IPS-20b (cell line): ENCODE results near the gene FCHSD1.

Experiments used
- H3K27ac ChIP-seq: one replicate; pipeline ENCODE4 v1.5.1; 2013; ENCODE audit warnings: low read length
- H3K27me3 ChIP-seq: 2 replicates; pipeline ENCODE4 v1.6.1; 2013; ENCODE audit warnings: mild to moderate bottlenecking, low read length, inconsistent platforms; ENCODE audit not compliant: insufficient read depth
- H3K36me3 ChIP-seq: 2 replicates; pipeline ENCODE4 v1.6.1; 2013; ENCODE audit warnings: low read depth, mild to moderate bottlenecking, inconsistent platforms, low read length, moderate library complexity; ENCODE audit not compliant: insufficient read depth
- H3K4me1 ChIP-seq: 2 replicates; pipeline ENCODE4 v1.6.1; 2013; ENCODE audit warnings: mild to moderate bottlenecking, control low read depth, inconsistent platforms, low read length, moderate library complexity; ENCODE audit not compliant: insufficient read depth
- H3K4me3 ChIP-seq: 2 replicates; pipeline ENCODE4 v1.5.1; 2013; ENCODE audit warnings: mild to moderate bottlenecking, low read length, inconsistent platforms
- H3K9ac ChIP-seq: 2 replicates; pipeline ENCODE4 v1.6.1; 2013; ENCODE audit warnings: low read depth, mild to moderate bottlenecking, inconsistent platforms, low read length, moderate library complexity
- H3K9me3 ChIP-seq: 2 replicates; pipeline ENCODE4 v1.6.1; 2013; ENCODE audit warnings: mild to moderate bottlenecking, low read depth, low read length, inconsistent platforms; ENCODE audit not compliant: insufficient read depth

Gene FCHSD1

DNA sequence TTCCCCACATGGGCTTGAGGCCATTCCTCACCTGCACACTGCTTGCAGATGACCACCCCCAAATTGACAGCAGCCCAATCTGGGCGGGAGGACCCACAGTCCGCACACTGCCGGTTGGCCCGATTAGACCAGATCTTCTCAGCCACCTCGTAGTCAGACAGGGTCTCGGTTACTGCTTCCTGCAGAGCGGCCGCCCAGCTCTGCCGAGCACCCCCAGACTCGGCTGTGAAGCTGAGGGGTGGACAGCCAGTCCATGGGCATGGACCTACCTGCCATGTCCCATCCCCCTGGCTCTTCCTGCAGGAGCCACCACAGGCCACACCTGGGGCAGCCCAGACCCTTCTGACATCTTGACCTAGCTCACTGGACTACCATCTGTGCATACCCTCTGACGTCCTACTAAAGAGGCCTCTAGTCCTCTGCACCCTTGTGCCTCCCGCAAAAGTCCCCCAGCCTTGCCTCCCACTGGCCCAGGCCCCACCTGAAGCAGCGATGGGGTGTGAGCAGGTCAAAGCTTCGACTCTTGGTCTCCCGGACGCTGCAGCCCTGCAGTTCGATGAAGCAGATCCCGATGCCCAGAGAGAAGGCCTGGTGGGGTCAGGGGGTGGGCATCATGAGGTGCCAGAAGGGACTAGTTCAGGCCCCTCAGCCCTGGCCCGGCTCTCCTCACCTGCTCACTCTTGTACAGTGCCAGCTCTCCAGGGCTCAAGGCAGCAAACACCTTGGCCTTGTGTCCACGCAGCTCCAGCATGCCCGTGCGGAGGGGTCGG lies 21.0 kb upstream of the FCHSD1 start:
- H3K36me3 ChIP-seq: peaks cover 58% of the 10 kb centered on the region
- H3K27me3 ChIP-seq: no peaks in the 10 kb centered on the region
- H3K9ac ChIP-seq: no peak overlapping the region
- peaks cover 6% of the 10 kb centered on the region; the same call in 1 of the 2 replicates for H3K4me1 ChIP-seq
- H3K9me3 ChIP-seq: no peaks in the 10 kb centered on the region
- no peak overlapping the region for H3K4me3 ChIP-seq
- no peak overlapping the region for H3K27ac ChIP-seq

DNA sequence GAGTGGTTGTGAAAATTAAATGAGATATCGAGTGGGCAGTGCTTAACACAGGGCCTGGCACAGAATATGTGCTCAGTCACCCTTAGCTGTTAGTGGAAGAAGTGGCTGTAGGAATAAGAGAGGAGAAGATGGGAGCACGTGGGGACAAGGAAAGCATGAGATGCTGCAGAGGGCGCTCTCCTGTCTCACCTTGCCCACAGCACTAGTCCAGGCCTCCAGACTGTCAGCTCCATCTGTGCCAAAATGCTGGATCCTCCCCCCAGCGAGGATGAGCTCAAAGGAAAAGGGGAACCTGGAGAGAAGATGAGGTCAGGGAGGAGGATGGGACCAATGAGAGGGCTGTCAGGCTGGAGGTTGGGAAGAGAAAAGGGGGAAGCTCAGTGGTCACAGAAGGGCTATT lies 18.3 kb upstream of the FCHSD1 start:
- Histone ChIP-seq H3K27ac (no peak overlapping the region), H3K9ac (no peak overlapping the region), H3K27me3 (no peaks in the 10 kb centered on the region), H3K9me3 (no peaks in the 10 kb centered on the region), H3K36me3 (peaks cover 54% of the 10 kb centered on the region), H3K4me1 (peaks cover 5% of the 10 kb centered on the region; the same call in 1 of the 2 replicates), H3K4me3 (no peak overlapping the region)

- H3K36me3 ChIP-seq: peaks cover 62% of the 10 kb centered on the region
- no peak overlapping the region for H3K27ac ChIP-seq
- no peaks in the 10 kb centered on the region for H3K9me3 ChIP-seq
- H3K27me3 ChIP-seq: no peaks in the 10 kb centered on the region
- no peak overlapping the region for H3K4me3 ChIP-seq
- H3K4me1 ChIP-seq: no peaks in the 10 kb centered on the region
- no peak overlapping the region for H3K9ac ChIP-seq
Observed at GRCh38 chr5:141668601-141669265, 17.5 kb upstream of the FCHSD1 start.

GRCh38 chr5:141665995-141666940 lies 15.1 kb upstream of the FCHSD1 start:
- no peak overlapping the region for H3K4me3 ChIP-seq
- no peaks in the 10 kb centered on the region for H3K4me1 ChIP-seq
- H3K36me3 ChIP-seq: peaks cover 68% of the 10 kb centered on the region
- H3K27me3 ChIP-seq: no peaks in the 10 kb centered on the region
- H3K9me3 ChIP-seq: no peaks in the 10 kb centered on the region
- H3K27ac ChIP-seq: no peak overlapping the region
- H3K9ac ChIP-seq: no peak overlapping the region

DNA sequence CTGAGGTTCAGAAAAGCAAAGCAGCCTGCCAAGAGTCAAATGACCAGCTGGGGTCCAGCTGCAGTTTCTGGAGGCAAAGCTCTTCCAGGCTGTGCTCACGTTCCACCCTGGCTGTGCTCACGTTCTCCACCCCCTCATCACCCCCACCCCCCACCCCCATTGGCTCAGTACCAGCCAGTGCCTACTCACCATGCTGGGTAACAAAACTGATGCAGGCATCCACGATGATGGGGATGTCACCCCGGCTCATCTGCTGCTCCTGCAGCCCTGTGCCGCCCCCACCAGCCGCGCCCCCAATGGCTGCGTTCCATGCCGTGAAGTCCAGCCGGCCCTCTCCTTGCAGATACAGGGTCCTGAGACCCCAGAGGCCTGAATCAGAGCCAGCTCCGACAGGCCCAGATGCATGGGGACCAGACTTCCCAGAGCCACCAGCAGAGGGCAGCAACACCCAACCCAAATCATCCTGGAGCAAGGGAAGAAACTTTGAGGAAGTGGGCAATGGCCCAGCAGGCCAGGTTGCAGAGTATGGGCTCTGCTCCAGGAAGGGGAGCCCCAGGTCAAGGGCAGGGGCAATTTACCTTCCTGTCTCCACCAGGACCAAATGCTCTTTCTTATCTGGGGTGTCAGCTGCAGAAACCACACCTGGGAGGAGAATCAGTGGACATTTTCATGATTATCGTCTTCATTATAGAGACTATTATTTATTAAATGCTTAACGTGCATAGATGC lies 13.7 kb upstream of the FCHSD1 start:
- H3K9me3 ChIP-seq: no peaks in the 10 kb centered on the region
- peaks cover 60% of the 10 kb centered on the region for H3K36me3 ChIP-seq
- H3K9ac ChIP-seq: no peak overlapping the region
- H3K27ac ChIP-seq: no peak overlapping the region
- no peak overlapping the region for H3K4me3 ChIP-seq
- H3K27me3 ChIP-seq: no peaks in the 10 kb centered on the region
- no peaks in the 10 kb centered on the region for H3K4me1 ChIP-seq

GRCh38 chr5:141663506-141663905 lies 12.3 kb upstream of the FCHSD1 start:
- peaks cover 59% of the 10 kb centered on the region for H3K36me3 ChIP-seq
- H3K9ac ChIP-seq: no peak overlapping the region
- no peaks in the 10 kb centered on the region for H3K27me3 ChIP-seq
- H3K4me1 ChIP-seq: no peaks in the 10 kb centered on the region
- H3K27ac ChIP-seq: no peak overlapping the region
- no peak overlapping the region for H3K4me3 ChIP-seq
- H3K9me3 ChIP-seq: no peaks in the 10 kb centered on the region

DNA sequence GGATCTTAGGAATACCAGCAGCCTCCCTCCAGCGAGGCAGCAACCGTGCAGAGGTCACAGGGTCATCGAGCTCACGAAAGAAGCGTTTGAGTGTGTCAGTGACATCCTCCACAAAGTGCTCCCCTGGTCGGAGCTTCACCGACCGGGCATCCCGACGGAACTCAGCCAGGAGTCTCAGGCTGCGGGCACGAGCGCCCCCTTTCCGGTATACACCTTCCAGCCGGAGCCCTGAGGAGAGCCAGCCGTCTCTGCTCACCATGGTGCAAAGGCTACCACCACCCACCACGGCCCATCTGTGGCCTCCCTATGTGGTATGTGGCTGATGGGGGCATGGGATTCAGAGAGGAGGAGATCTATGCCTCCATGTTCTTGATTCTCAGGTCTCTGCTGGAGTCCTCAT lies 10.8 kb upstream of the FCHSD1 start:
- H3K27me3 ChIP-seq: no peaks in the 10 kb centered on the region
- H3K9me3 ChIP-seq: no peaks in the 10 kb centered on the region
- H3K9ac ChIP-seq: no peak overlapping the region
- no peak overlapping the region for H3K27ac ChIP-seq
- peaks cover 69% of the 10 kb centered on the region for H3K36me3 ChIP-seq
- no peaks in the 10 kb centered on the region for H3K4me1 ChIP-seq
- no peak overlapping the region for H3K4me3 ChIP-seq

- Histone ChIP-seq H3K4me3 (no peak overlapping the region), H3K36me3 (peaks cover 86% of the 10 kb centered on the region), H3K27ac (no peak overlapping the region), H3K9me3 (no peaks in the 10 kb centered on the region), H3K4me1 (no peaks in the 10 kb centered on the region), H3K9ac (no peak overlapping the region), H3K27me3 (no peaks in the 10 kb centered on the region)
Observed at GRCh38 chr5:141657937-141658545, 6.8 kb upstream of the FCHSD1 start.

DNA sequence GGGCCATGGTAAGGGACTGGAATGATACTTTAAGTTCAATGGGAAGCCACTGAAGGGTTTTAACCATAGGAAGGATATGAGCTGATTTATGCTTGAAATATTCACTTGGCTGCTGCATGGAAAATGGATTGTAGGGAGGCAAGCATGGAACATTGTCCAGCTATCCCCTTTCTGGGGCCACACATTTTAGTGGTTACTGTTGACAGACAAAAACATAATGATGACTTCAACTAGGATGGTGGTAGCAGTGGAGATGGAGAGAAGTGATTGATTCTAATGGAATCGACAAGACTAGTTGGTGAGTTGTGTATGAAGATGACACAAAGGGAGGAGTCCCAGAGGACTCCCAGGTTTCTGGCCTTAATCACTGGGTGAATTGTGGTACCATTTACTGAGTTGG lies 6.2 kb upstream of the FCHSD1 start:
- Histone ChIP-seq H3K36me3 (peaks cover 79% of the 10 kb centered on the region), H3K9ac (no peak overlapping the region), H3K27me3 (no peaks in the 10 kb centered on the region), H3K27ac (no peak overlapping the region), H3K9me3 (no peaks in the 10 kb centered on the region), H3K4me3 (no peak overlapping the region), H3K4me1 (no peaks in the 10 kb centered on the region)

DNA sequence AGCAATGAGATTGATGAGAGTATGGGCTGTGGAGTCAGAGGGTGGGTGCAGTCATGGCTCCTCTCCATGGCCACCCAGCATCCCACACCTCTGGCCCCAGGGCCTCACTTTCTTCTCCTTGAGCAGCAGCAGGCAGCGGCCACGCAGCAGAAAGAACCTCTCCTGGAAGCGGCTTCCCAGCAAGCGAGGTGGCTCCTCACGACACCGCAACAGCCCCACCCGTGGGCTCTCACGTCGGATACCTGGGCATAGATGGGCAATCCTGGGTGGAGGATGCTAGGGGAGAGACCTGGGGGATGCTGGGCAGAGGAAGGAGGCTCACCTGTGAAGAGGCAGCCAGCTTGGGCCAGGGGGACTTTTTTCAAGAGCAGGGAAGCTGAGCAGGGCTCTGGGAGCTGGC lies 5.2 kb upstream of the FCHSD1 start:
- Histone ChIP-seq H3K4me1 (peaks cover 6% of the 10 kb centered on the region; the same call in 1 of the 2 replicates), H3K4me3 (no peak overlapping the region), H3K27me3 (no peaks in the 10 kb centered on the region), H3K9me3 (no peaks in the 10 kb centered on the region), H3K27ac (no peak overlapping the region), H3K36me3 (peaks cover 70% of the 10 kb centered on the region), H3K9ac (no peak overlapping the region)

GRCh38 chr5:141655020-141655419 lies 3.8 kb upstream of the FCHSD1 start:
- H3K27ac ChIP-seq: no peak overlapping the region
- H3K27me3 ChIP-seq: no peaks in the 10 kb centered on the region
- H3K36me3 ChIP-seq: peaks cover 65% of the 10 kb centered on the region
- no peak overlapping the region for H3K4me3 ChIP-seq
- H3K9me3 ChIP-seq: no peaks in the 10 kb centered on the region
- H3K9ac ChIP-seq: no peak overlapping the region
- H3K4me1 ChIP-seq: peaks cover 9% of the 10 kb centered on the region; the same call in 1 of the 2 replicates
